Measurements from ENCODE around the gene CTCF. TPM values are rescaled to one million over a fixed set of nuclear protein-coding genes. Genes with fewer than 3 reads are reported as not detected.

CTCF gene
- total RNA-seq, 1 experiment from 2014 or later: 30.3 TPM

DNA sequence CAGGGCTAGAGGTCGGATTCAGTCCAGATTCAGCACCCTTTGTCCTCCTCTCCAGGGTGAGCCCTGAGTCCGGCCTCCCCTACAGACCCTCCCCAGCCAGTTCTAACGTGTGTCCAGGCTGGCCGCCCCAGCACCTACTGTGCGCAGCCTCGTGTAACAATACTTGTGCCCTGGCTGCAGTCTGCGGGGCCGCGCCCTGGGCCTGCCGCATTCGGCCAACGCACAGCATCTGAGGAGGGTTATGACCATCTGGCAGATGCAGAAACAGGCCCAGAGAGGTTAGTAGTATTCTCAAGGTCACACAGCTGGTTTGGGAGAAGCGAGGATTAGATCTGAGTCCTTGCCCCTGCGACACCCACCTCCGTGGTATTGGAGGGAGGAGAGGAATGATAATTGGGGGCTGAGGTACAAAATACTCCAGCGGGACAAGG lies 32.7 kb upstream of the CTCF start:
- peak overlapping the region; percentile 96 for H3K4me2 ChIP-seq (ENCODE audit: low read length)
- H3K36me3 ChIP-seq (ENCODE audit: low read depth, low read length): no peaks in the 10 kb centered on the region
- peak overlapping the region; percentile 80 for H3K4me3 ChIP-seq (ENCODE audit: low read length)
- no peaks in the 10 kb centered on the region for H3K9me3 ChIP-seq (ENCODE audit: low read length)
- intact Hi-C loops (cut with micrococcal nuclease): no loop called here
- peaks cover 6% of the 10 kb centered on the region; the same call in 1 of the 2 replicates for H4K20me1 ChIP-seq (ENCODE audit: low read length)
- H3K4me1 ChIP-seq (ENCODE audit: insufficient read depth, low read length): no peaks in the 10 kb centered on the region; the same call in 1 of the 2 replicates
- DNase-seq: no peak
- no peaks in the 10 kb centered on the region for H3F3A ChIP-seq (ENCODE audit: low read length, unreplicated experiment)
- H3K79me2 ChIP-seq (ENCODE audit: low read length): peaks cover 42% of the 10 kb centered on the region
- peak; percentile 32 for ATAC-seq
- no peaks in the 10 kb centered on the region for H3K9me2 ChIP-seq (replicated peaks; ENCODE audit: low read length)
- H3K27ac ChIP-seq (ENCODE audit: low read length): peak overlapping the region; percentile 3
- POLR2A ChIA-PET (ENCODE audit: unreplicated experiment): no interaction called here
- TF ChIP-seq, protein P1, sequence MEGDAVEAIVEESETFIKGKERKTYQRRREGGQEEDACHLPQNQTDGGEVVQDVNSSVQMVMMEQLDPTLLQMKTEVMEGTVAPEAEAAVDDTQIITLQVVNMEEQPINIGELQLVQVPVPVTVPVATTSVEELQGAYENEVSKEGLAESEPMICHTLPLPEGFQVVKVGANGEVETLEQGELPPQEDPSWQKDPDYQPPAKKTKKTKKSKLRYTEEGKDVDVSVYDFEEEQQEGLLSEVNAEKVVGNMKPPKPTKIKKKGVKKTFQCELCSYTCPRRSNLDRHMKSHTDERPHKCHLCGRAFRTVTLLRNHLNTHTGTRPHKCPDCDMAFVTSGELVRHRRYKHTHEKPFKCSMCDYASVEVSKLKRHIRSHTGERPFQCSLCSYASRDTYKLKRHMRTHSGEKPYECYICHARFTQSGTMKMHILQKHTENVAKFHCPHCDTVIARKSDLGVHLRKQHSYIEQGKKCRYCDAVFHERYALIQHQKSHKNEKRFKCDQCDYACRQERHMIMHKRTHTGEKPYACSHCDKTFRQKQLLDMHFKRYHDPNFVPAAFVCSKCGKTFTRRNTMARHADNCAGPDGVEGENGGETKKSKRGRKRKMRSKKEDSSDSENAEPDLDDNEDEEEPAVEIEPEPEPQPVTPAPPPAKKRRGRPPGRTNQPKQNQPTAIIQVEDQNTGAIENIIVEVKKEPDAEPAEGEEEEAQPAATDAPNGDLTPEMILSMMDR (conservative IDR thresholded peaks at IDR 0.05; ENCODE audit: low read depth, low read length): no peak
- TF ChIP-seq EZH2phosphoT487 (IDR thresholded peaks at IDR 0.05; ENCODE audit: borderline replicate concordance, low read length) (no peak), EZH2 (IDR thresholded peaks at IDR 0.05; ENCODE audit: low read length, unreplicated experiment) (no peak)
- TSS peak; percentile 90 for BruUV-seq (replicated peaks)
- CTCF ChIA-PET: interaction anchor here (1.4 kb wide), 1 partner anchor 8 kb away, joined by 3 read pairs; no protein-coding TSS in a partner anchor
- H3K27me3 ChIP-seq (ENCODE audit: low read length): no peaks in the 10 kb centered on the region
- peak overlapping the region; percentile 71 for H2AFZ ChIP-seq (ENCODE audit: low read length)
- H3K9ac ChIP-seq (ENCODE audit: low read length): peak overlapping the region; percentile 84

DNA sequence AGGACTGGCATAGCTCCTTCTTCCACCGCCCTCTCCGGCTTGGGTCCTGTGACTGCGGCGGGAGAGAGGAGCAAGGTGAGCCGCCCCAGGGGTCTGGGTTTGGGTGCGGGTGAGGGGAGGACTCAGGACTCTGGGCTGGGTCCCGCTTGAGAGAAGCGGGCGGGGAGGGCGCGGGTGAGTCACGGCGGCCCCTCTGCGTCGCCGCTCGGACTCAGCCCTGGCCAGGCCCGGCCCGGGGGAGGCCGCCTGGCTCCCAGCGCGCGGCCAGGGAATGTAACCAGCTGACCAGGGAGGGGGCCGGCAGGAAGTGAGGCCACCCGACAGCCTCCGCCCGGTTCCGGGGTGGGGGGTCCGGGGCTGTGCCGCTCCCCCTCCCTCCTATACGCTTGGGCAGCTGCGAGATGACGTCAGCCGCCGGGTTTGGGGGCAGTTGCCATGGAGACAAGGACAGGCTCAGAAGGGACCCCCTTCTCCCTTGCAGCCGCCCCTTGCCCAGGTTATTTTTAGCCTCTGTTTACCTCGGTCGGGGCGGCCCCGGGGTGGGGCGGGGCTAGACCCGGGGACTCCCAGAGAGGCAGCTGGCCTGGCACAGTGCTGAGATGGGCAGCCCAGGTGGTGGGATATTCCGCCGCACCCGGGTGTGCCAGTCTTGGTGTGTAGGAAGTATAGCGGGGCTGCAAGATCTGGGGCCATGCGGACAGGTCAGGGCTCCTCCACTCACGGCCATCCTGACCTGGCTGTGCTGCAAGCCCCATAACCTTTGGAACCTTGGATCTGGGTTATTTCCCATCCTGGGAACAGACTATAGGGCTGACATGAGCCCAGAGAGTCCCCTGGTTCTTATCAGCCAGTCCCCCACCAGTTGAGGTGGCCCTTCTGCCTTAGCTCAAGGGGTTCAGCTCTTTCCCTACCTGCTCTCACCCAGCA lies 32.0 kb upstream of the CTCF start:
- DNase-seq (peak; percentile 32), ATAC-seq (peak; percentile 56)
- no peaks in the 10 kb centered on the region; the same call in 1 of the 2 replicates for H3K4me1 ChIP-seq (ENCODE audit: insufficient read depth, low read length)
- peak overlapping the region; percentile 84 for H3K9ac ChIP-seq (ENCODE audit: low read length)
- peak overlapping the region; percentile 80 for H3K4me3 ChIP-seq (ENCODE audit: low read length)
- peak overlapping the region; percentile 3; the same call in 1 of the 2 replicates for H3K27ac ChIP-seq (ENCODE audit: low read length)
- H3K27me3 ChIP-seq (ENCODE audit: low read length): no peaks in the 10 kb centered on the region
- no TSS peak for BruUV-seq (replicated peaks)
- peaks cover 6% of the 10 kb centered on the region; the same call in 1 of the 2 replicates for H4K20me1 ChIP-seq (ENCODE audit: low read length)
- CTCF ChIA-PET: interaction anchor here (1.4 kb wide), 1 partner anchor 9 kb away, joined by 3 read pairs; no protein-coding TSS in a partner anchor
- H3K79me2 ChIP-seq (ENCODE audit: low read length): peaks cover 42% of the 10 kb centered on the region
- peak overlapping the region; percentile 96 for H3K4me2 ChIP-seq (ENCODE audit: low read length)
- H3F3A ChIP-seq (ENCODE audit: low read length, unreplicated experiment): no peaks in the 10 kb centered on the region
- POLR2A ChIA-PET (ENCODE audit: unreplicated experiment): no interaction called here
- H3K9me2 ChIP-seq (replicated peaks; ENCODE audit: low read length): no peaks in the 10 kb centered on the region
- H3K9me3 ChIP-seq (ENCODE audit: low read length): no peaks in the 10 kb centered on the region
- H2AFZ ChIP-seq (ENCODE audit: low read length): peak overlapping the region; percentile 71
- no peaks in the 10 kb centered on the region for H3K36me3 ChIP-seq (ENCODE audit: low read depth, low read length)
- TF ChIP-seq, protein P1 (conservative IDR thresholded peaks at IDR 0.05; ENCODE audit: low read depth, low read length): no peak
- TF ChIP-seq EZH2phosphoT487 (IDR thresholded peaks at IDR 0.05; ENCODE audit: borderline replicate concordance, low read length) (no peak), EZH2 (IDR thresholded peaks at IDR 0.05; ENCODE audit: low read length, unreplicated experiment) (no peak)
- intact Hi-C loops (cut with micrococcal nuclease): no loop called here
